RWPE1 (cell line): ENCODE measurements around the gene RECQL.
A peak's percentile ranks its signal among the peaks of the same experiment; 100 is the strongest.

ENCODE experiments used
- CTCF ChIA-PET: fragments of 350-600 bp; sonication (Branson Sonifier 250); formaldehyde crosslinking; extraction: SDS; loops from one replicate; lab custom pipeline; 2021; lab: Yijun Ruan, JAX
- POLR2A ChIA-PET: fragments of 400-600 bp; formaldehyde crosslinking; extraction: SDS; loops from one replicate; lab custom pipeline; 2020; ENCODE audit warnings: antibody characterized with exemption; ENCODE audit not compliant: low non-redundant PET; lab: Yijun Ruan, JAX
- DNase-seq: peaks from one replicate; pipeline ENCODE4 v3.0.0; 2012; ENCODE audit warnings: low spot score
- H3K27ac ChIP-seq: fragments of 450-650 bp; 2 replicates; pipeline ENCODE4 v1.5.1; 2017
- CTCF ChIP-seq: fragments of 450-650 bp; conservative IDR thresholded peaks from 2 replicates; pipeline ENCODE4 v1.5.1; 2017; ENCODE audit warnings: low read depth, mild to moderate bottlenecking

RECQL gene

GRCh38 chr12:21542403-21542802 lies 41.0 kb upstream of the RECQL start:
- no peak for DNase-seq
- ChIA-PET POLR2A (no interaction called here), CTCF (no interaction called here)
- TF ChIP-seq CTCF: no peak
- H3K27ac ChIP-seq: no peak overlapping the region

- no peak for TF ChIP-seq CTCF
- CTCF ChIA-PET: no interaction called here
- POLR2A ChIA-PET: no interaction called here
- DNase-seq: no peak
- no peak overlapping the region for H3K27ac ChIP-seq
Observed at GRCh38 chr12:21541773-21542172, 40.3 kb upstream of the RECQL start.

- no peak for DNase-seq
- no peak for TF ChIP-seq CTCF
- ChIA-PET CTCF (interaction anchor here (0.8 kb wide), 1 partner anchor 80 kb away, joined by 5 read pairs; no protein-coding TSS in a partner anchor), POLR2A (no interaction called here)
- no peak overlapping the region for H3K27ac ChIP-seq
Observed at GRCh38 chr12:21539797-21540196, 38.4 kb upstream of the RECQL start.

GRCh38 chr12:21538061-21538653 lies 36.7 kb upstream of the RECQL start:
- ChIA-PET POLR2A (no interaction called here), CTCF (no interaction called here)
- DNase-seq: peak; percentile 2
- TF ChIP-seq CTCF: no peak
- no peak overlapping the region for H3K27ac ChIP-seq

GRCh38 chr12:21529456-21529855 lies 28.0 kb upstream of the RECQL start:
- POLR2A ChIA-PET: no interaction called here
- CTCF ChIA-PET: no interaction called here
- no peak for DNase-seq
- TF ChIP-seq CTCF: no peak
- no peak overlapping the region for H3K27ac ChIP-seq

- no peak overlapping the region for H3K27ac ChIP-seq
- no peak for DNase-seq
- CTCF ChIA-PET: no interaction called here
- TF ChIP-seq CTCF: no peak
- POLR2A ChIA-PET: interaction anchor here (0.6 kb wide), 1 partner anchor 128 kb away, joined by 3 read pairs; the partner anchor contains the start of gene LDHB
Observed at GRCh38 chr12:21528953-21529352, 27.5 kb upstream of the RECQL start.
